AG04450 (cell line): ENCODE measurements around the gene SERINC2. TPM values are rescaled to one million over a fixed set of nuclear protein-coding genes. Genes with fewer than 3 reads are reported as not detected.

ENCODE experiments used
- CTCF ChIA-PET: fragments of 300-600, 350-600 bp; formaldehyde crosslinking; extraction: SDS; loops from one replicate; lab custom pipeline; 2022; ENCODE audit warnings: antibody characterized with exemption, inconsistent platforms; lab: Charles Lee
- POLR2A ChIA-PET: fragments of 350-600 bp; formaldehyde crosslinking; extraction: SDS; loops from one replicate; lab custom pipeline; 2021; ENCODE audit warnings: antibody characterized with exemption, inconsistent platforms; lab: Yijun Ruan, JAX
- DNase-seq: peaks from one replicate; pipeline ENCODE4 v3.0.0-alpha.2; 2011; ENCODE audit warnings: low read depth, low spot score
- H3K27ac ChIP-seq: one replicate; pipeline ENCODE4 v1.5.1; 2012; ENCODE audit warnings: low read depth, low read length, control low read depth
- H3K27me3 ChIP-seq: one replicate; pipeline ENCODE4 v1.6.0; 2012; ENCODE audit warnings: low read length; ENCODE audit not compliant: control insufficient read depth, insufficient read depth
- H3K4me3 ChIP-seq: 2 replicates; pipeline ENCODE4 v1.5.1; 2011; ENCODE audit warnings: mild to moderate bottlenecking, low read depth, low read length, control low read depth
- H3K9me3 ChIP-seq: 2 replicates; pipeline ENCODE4 v1.5.1; 2012; ENCODE audit warnings: low read length; ENCODE audit not compliant: control insufficient read depth, insufficient read depth
- polyA plus RNA-seq: library from polyadenylated mRNA; depleted of rRNA; stranded (reverse); fragments of >200 nt; gene quantifications from 2 replicates; pipeline ENCODE4 v1.2.3, GENCODE V29; 2011
- TF ChIP-seq, protein P1 (sequence below): IDR thresholded peaks from 2 replicates; pipeline ENCODE4 v1.5.1; 2011; ENCODE audit warnings: low read depth, low read length, control low read depth, inconsistent platforms

Gene SERINC2
- polyA plus RNA-seq, 1 experiment = 46.0 TPM

DNA sequence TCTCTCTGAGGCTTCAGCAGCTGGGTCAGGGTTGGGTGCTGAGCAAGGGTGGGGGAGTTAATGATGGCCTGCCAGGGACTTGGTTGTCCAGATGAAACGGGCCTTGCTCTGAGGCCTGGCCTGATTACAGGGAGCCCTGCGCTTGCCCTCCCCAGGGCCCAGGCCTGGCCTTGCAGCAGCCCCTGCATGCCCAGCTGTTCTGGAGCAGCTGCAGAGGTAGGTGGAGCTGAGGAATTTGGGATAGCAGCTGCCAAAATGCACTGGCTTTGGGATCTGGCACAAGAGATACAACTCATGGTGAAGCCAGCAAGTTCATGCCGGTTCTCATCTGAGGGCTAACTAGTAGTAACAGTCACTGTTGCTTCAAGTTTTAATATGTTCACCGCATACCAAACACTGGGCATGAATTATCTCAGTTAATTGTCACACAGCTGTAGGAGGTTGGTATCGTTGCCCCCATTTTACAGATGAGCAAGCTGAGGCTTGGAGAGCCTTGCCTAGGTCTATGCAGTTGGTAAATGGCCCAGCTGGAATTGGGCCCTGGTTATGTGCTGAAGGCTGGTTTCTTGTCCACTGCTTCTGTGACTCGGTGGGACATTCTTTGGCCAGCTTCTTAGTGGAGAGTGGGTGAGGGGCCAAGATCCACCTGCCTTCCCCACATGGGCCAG, 7.3 kb upstream of the SERINC2 start:
- no peaks in the 10 kb centered on the region for H3K9me3 ChIP-seq
- TF ChIP-seq, protein P1, sequence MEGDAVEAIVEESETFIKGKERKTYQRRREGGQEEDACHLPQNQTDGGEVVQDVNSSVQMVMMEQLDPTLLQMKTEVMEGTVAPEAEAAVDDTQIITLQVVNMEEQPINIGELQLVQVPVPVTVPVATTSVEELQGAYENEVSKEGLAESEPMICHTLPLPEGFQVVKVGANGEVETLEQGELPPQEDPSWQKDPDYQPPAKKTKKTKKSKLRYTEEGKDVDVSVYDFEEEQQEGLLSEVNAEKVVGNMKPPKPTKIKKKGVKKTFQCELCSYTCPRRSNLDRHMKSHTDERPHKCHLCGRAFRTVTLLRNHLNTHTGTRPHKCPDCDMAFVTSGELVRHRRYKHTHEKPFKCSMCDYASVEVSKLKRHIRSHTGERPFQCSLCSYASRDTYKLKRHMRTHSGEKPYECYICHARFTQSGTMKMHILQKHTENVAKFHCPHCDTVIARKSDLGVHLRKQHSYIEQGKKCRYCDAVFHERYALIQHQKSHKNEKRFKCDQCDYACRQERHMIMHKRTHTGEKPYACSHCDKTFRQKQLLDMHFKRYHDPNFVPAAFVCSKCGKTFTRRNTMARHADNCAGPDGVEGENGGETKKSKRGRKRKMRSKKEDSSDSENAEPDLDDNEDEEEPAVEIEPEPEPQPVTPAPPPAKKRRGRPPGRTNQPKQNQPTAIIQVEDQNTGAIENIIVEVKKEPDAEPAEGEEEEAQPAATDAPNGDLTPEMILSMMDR = no peak
- no peaks in the 10 kb centered on the region for H3K27me3 ChIP-seq
- ChIA-PET POLR2A (no interaction called here), CTCF (interaction anchor here (0.5 to 2.6 kb wide), 4 partner anchors 11 to 1245 kb away, joined by 3 to 8 read pairs (median 3); partner anchors contain the start of gene RBBP4)
- H3K4me3 ChIP-seq = no peak overlapping the region
- no peak for DNase-seq
- no peak overlapping the region for H3K27ac ChIP-seq

DNA sequence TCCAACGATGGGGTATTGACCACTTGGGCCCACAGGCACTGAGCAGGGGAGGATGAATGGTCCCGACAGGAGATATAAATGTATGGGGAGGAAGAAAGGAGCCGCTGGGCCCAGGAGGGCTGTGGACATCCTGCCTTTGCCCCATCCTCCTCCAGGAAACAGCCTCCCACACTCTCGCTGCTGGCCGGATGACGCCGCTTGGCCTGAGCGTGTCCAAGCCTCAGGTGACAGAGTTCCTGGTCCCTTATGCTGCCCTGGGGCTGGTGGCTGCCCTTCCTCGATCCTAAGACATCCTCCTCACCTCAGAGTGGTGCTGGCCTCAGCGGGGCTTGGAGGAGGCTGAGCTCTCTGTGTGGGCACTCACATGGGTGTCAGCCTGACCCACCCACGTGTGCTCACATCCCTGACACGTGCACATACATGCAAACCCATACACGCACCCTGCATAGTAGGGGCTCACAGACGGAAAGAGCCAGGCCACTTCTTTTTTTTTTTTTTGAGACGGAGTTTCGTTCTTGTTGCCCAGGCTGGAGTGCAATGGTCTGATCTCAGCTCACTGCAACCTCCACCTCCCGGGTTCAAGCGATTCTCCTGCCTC, 5.9 kb upstream of the SERINC2 start:
- no peak for DNase-seq
- TF ChIP-seq, protein P1 = no peak
- Histone ChIP-seq H3K27me3 (no peaks in the 10 kb centered on the region), H3K27ac (no peak overlapping the region), H3K9me3 (no peaks in the 10 kb centered on the region), H3K4me3 (no peak overlapping the region)
- ChIA-PET CTCF (interaction anchor here (0.9 to 2.6 kb wide), 3 partner anchors 13 to 16 kb away, joined by 3 to 8 read pairs (median 3); no protein-coding TSS in a partner anchor), POLR2A (no interaction called here)

DNA sequence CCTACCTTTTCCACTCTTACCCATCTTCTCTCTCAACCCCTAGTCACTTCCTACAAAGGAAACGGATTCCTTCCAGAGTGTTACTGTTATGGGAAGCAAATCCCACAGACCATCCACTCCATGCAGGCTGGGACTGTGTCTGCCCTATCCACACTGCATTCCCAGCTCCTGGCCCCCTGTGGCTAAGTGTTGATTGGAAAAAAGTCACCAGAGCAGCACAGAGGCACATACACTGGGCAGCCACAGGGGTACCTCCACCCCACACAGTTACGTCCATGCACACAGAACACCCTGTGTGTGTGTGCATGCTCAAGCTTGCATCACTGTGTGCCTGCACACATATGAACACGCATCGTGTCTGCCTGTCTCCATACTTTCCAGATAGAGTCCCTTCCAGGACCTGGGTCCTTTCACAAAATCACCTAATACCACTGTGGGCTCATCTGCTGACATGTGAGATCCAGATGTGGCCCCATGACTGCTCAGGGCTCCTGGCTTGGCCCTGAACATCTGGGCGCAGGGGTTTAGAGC, 4.2 kb upstream of the SERINC2 start:
- ChIA-PET CTCF (interaction anchor here (0.6 to 5.2 kb wide), 3 partner anchors 12 to 14 kb away, joined by 3 to 40 read pairs (median 20); no protein-coding TSS in a partner anchor), POLR2A (no interaction called here)
- Histone ChIP-seq H3K27me3 (no peaks in the 10 kb centered on the region), H3K4me3 (no peak overlapping the region), H3K9me3 (no peaks in the 10 kb centered on the region; the same call in 1 of the 2 replicates), H3K27ac (no peak overlapping the region)
- no peak for DNase-seq
- TF ChIP-seq, protein P1 = no peak

DNA sequence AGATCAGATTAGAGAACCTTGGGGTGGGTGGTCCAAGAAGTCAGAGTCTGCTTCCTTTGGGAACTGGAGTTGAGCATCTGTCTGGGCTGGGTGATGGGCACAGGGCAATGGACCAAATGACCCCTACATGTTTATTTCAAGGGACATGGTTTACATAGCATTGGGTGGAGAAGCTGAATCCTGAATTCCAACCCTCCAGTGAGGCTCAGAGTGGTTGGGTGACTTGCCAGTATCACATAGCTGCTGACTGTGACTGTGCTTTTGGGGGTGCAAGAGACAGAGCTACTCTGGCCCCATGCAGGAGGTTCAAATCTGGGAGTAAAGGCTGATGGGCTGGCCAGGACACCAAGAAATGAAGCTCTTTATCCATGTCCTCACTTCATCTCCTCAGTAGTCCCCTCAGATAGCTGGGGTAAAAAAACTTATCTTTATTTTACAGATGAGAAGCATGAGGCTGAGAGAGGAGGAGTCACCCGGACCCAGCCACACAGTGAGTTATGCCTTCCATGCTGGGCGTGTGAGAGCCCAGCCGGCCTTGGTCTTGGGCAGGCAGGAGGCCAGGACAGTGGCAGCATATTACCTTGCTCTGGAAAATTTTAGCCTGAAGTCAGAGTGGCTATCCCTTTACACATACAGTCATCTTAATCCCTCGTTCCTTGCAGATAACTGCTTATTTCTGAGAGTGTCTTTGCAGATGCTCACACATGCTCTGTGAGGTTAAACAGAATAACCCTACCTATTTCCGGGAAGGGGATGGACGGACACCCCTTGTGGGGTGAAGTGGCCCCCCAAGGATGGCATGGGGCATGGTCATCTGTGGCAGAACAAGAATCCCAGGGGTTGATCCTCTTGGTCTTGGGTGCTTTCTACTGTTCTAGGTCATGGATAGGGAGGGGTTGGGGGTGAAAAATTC, 2.8 kb upstream of the SERINC2 start:
- CTCF ChIA-PET = interaction anchor here (1.2 to 5.2 kb wide), 3 partner anchors 11 to 15 kb away, joined by 3 to 40 read pairs (median 20); no protein-coding TSS in a partner anchor
- peak overlapping the region; percentile 52 for H3K27ac ChIP-seq

More for the DNA sequence above, 2.8 kb upstream of the SERINC2 start:
- Histone ChIP-seq H3K27me3 (no peaks in the 10 kb centered on the region), H3K4me3 (no peak overlapping the region), H3K9me3 (no peaks in the 10 kb centered on the region; the same call in 1 of the 2 replicates)
- no peak for DNase-seq
- POLR2A ChIA-PET = interaction anchor here (0.6 to 1.4 kb wide), 3 partner anchors 12 to 130 kb away, joined by 3 to 12 read pairs (median 8); no protein-coding TSS in a partner anchor
- TF ChIP-seq, protein P1 = no peak
